Upper lobe of left lung (tissue), 6 donors: Measurements from ENCODE around the gene MGME1. TPM values are rescaled to one million over a fixed set of nuclear protein-coding genes. Genes with fewer than 3 reads are reported as not detected.

Experiments
- ATAC-seq, 2 donors: fragments of 200-7000 bp; cut with Tn5 transposase; one replicate each; pipeline ENCODE4 v1.9.1; 2022; ENCODE audit warnings: mild to moderate bottlenecking in 2 of 2, moderate library complexity in 2 of 2; ENCODE audit not compliant: low FRiP score in 2 of 2
- DNase-seq, 2 donors: peaks; one replicate each; pipeline ENCODE4 v3.0.0-alpha.2; 2019 to 2020
- H3K27ac ChIP-seq, 4 donors: fragments of 200-600 bp; sonication (generic); one replicate each; pipeline ENCODE4 v1.5.1; 2016 to 2019
- H3K27me3 ChIP-seq, 4 donors: fragments of 200-600 bp; sonication (generic); one replicate each; pipeline ENCODE4 v1.5.1; 2017 to 2019
- H3K36me3 ChIP-seq, 4 donors: fragments of 200-600 bp; sonication (generic); one replicate each; pipeline ENCODE4 v1.5.1; 2016 to 2019
- H3K4me1 ChIP-seq, 4 donors: fragments of 200-600 bp; sonication (generic); one replicate each; pipeline ENCODE4 v1.5.1; 2018 to 2019
- H3K4me3 ChIP-seq, 4 donors: fragments of 200-600 bp; sonication (generic); one replicate each; pipeline ENCODE4 v1.5.1; 2017 to 2019; ENCODE audit warnings: mild to moderate bottlenecking in 2 of 4, moderate library complexity in 1 of 4
- H3K9me3 ChIP-seq, 4 donors: fragments of 200-600 bp; sonication (generic); one replicate each; pipeline ENCODE4 v1.5.1; 2018 to 2019
- CTCF ChIP-seq, 6 experiments: fragments of 450-650 bp in 4 of 6; fragments of 200-600 bp in 2 of 6; sonication (generic) in 2 of 6; IDR thresholded peaks; one replicate each; pipeline ENCODE4 v1.5.1; 2016 to 2019; ENCODE audit warnings: antibody characterized with exemption in 6 of 6
- EP300 ChIP-seq, 4 donors: sonication (generic); formaldehyde crosslinking; IDR thresholded peaks; one replicate each; pipeline ENCODE4 v1.5.1; 2017; ENCODE audit warnings: antibody characterized with exemption in 4 of 4, control low read depth in 2 of 4
- POLR2A ChIP-seq, 4 donors: fragments of 450-650 bp; IDR thresholded peaks; one replicate each; pipeline ENCODE4 v1.5.1; 2016 to 2017; ENCODE audit warnings: antibody characterized with exemption in 4 of 4, mild to moderate bottlenecking in 2 of 4
- POLR2AphosphoS5 ChIP-seq, 2 donors: sonication (generic); formaldehyde crosslinking; IDR thresholded peaks; one replicate each; pipeline ENCODE4 v1.5.1; 2017; ENCODE audit warnings: antibody characterized with exemption in 2 of 2
- WGBS, 2 donors: methylation state at CpG; one replicate each; pipeline ENCODE4 v1.1.5; 2017 to 2018; 5-methylcytosine and 5-hydroxymethylcytosine counted together
- total RNA-seq, 6 donors: library from RNA; depleted of rRNA in 4 of 6; stranded (reverse); fragments of >200 nt in 4 of 6; gene quantifications; one replicate each; pipeline versions ENCODE4 v1.1.0 to v1.2.1, GENCODE V29; 2016 to 2021
- donor health status: DM: no; HTN: no; CAD: no; lungs with moderate emphysema.
- donor health status: DM: no; HTN: yes; CAD: no; lungs with severe emphysema.

MGME1 gene
- total RNA-seq, 6 donors from 2014 or later = 9.4 to 22.0 (median 13.3) TPM

- Histone ChIP-seq H3K4me1 (peaks cover 16 to 31% (median 25%) of the 10 kb centered on the region in 4 donors), H3K4me3 (no peak overlapping the region), H3K9me3 (peaks cover 0 to 4% (median 2%) of the 10 kb centered on the region in 4 donors), H3K36me3 (no peaks in the 10 kb centered on the region), H3K27me3 (no peaks in the 10 kb centered on the region), H3K27ac (no peak overlapping the region)
- ATAC-seq (no peak), DNase-seq (no peak)
- TF ChIP-seq POLR2AphosphoS5 (IDR thresholded peaks at IDR 0.05) = no peak
- TF ChIP-seq POLR2A (IDR thresholded peaks at IDR 0.05) = no peak
- TF ChIP-seq EP300 (IDR thresholded peaks at IDR 0.05) = no peak
- WGBS, 2 donors = 90 to 100% methylated on average over 1 of the region's 1 CpG
Observed at GRCh38 chr20:17933121-17933520, 35.7 kb upstream of the MGME1 start.

GRCh38 chr20:17933711-17934110, 35.1 kb upstream of the MGME1 start:
- no peak for DNase-seq
- peaks cover 0 to 4% (median 2%) of the 10 kb centered on the region in 4 donors for H3K9me3 ChIP-seq
- no peak overlapping the region for H3K27ac ChIP-seq
- 88 to 96% methylated on average over 5 of the region's 5 CpGs for WGBS, 2 donors
- ATAC-seq = no peak
- no peak overlapping the region for H3K4me3 ChIP-seq
- H3K4me1 ChIP-seq = peaks cover 18 to 28% (median 25%) of the 10 kb centered on the region in 4 donors
- TF ChIP-seq POLR2A (IDR thresholded peaks at IDR 0.05) (no peak), CTCF (IDR thresholded peaks at IDR 0.05) (no peak), POLR2AphosphoS5 (IDR thresholded peaks at IDR 0.05) (no peak), EP300 (IDR thresholded peaks at IDR 0.05) (no peak)
- no peaks in the 10 kb centered on the region for H3K27me3 ChIP-seq
- H3K36me3 ChIP-seq = no peaks in the 10 kb centered on the region

- ATAC-seq = no peak
- peaks cover 23 to 29% (median 26%) of the 10 kb centered on the region in 4 donors for H3K4me1 ChIP-seq
Observed at GRCh38 chr20:17934141-17934862, 34.5 kb upstream of the MGME1 start.

GRCh38 chr20:17935186-17935585, 33.6 kb upstream of the MGME1 start:
- ATAC-seq (no peak), DNase-seq (no peak)
- Histone ChIP-seq H3K27me3 (no peaks in the 10 kb centered on the region), H3K36me3 (no peaks in the 10 kb centered on the region), H3K4me3 (no peak overlapping the region), H3K4me1 (peaks cover 24 to 34% (median 27%) of the 10 kb centered on the region in 4 donors), H3K27ac (no peak overlapping the region), H3K9me3 (peaks cover 0 to 4% (median 2%) of the 10 kb centered on the region in 4 donors)
- 83 to 88% methylated on average over 3 of the region's 3 CpGs for WGBS, 2 donors
- TF ChIP-seq POLR2A (IDR thresholded peaks at IDR 0.05) (no peak), EP300 (IDR thresholded peaks at IDR 0.05) (no peak), CTCF (IDR thresholded peaks at IDR 0.05) (no peak)

More at GRCh38 chr20:17934141-17934862, 34.5 kb upstream of the MGME1 start:
- no peak for TF ChIP-seq POLR2AphosphoS5 (IDR thresholded peaks at IDR 0.05)
- no peak for TF ChIP-seq CTCF (IDR thresholded peaks at IDR 0.05)
- no peak for TF ChIP-seq POLR2A (IDR thresholded peaks at IDR 0.05)
- no peak for TF ChIP-seq EP300 (IDR thresholded peaks at IDR 0.05)
- H3K4me3 ChIP-seq = no peak overlapping the region
- DNase-seq = no peak
- H3K9me3 ChIP-seq = peaks cover 0 to 4% (median 2%) of the 10 kb centered on the region in 4 donors
- no peaks in the 10 kb centered on the region for H3K36me3 ChIP-seq
- no peaks in the 10 kb centered on the region for H3K27me3 ChIP-seq
- H3K27ac ChIP-seq = no peak overlapping the region
- 73 to 87% methylated on average over 16 of the region's 16 CpGs for WGBS, 2 donors

- Histone ChIP-seq H3K4me1 (peaks cover 24 to 34% (median 27%) of the 10 kb centered on the region in 4 donors), H3K9me3 (peaks cover 0 to 4% (median 2%) of the 10 kb centered on the region in 4 donors), H3K4me3 (no peak overlapping the region), H3K27me3 (no peaks in the 10 kb centered on the region), H3K27ac (no peak overlapping the region), H3K36me3 (peaks cover 0 to 3% (median under 1%) of the 10 kb centered on the region in 4 donors)
- 82 to 90% methylated on average over 9 of the region's 9 CpGs for WGBS, 2 donors
- DNase-seq = no peak
- no peak for ATAC-seq
- TF ChIP-seq EP300 (IDR thresholded peaks at IDR 0.05) (no peak), POLR2A (IDR thresholded peaks at IDR 0.05) (no peak), CTCF (IDR thresholded peaks at IDR 0.05) (no peak), POLR2AphosphoS5 (IDR thresholded peaks at IDR 0.05) (no peak)
Observed at GRCh38 chr20:17935761-17936160, 33.1 kb upstream of the MGME1 start.
